ENCODE results near the gene ULK4. TPM values are rescaled to one million over a fixed set of nuclear protein-coding genes. Genes with fewer than 3 reads are reported as not detected.

ULK4 gene
- total and polyA plus RNA-seq, 2 of the 8 experiments (the other 6 are each of a cell fraction or from before 2014, with no cell fraction given): 3.0 to 10.8 TPM

DNA sequence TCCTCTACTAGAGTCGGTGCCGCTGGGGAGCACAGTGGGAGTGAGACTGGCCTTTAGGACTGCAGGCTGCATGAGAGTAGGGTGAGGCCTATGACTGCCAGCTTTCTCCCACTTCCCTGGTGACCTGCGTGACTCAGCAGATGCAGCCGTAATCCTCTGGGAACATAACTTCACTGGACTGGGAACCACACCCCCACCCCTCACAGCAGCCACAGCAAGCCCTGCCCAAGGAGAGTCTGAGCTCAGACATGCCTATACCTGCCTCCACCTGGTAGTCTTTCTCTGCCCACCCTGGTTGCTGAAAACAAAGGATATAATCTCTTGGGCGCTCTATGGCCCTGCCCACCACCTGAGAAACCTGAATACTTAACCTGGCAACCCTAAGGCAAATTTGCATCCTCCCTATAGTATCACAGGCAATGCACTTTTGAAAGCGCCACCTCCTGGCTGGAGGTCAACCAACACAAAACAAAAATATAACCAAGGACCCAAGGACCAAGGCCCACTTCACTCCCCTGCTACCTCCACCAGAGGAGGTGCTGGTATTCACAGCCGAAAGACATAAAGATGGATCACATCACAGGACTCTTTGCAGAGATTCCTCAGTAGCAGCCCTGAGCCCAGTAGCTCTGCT is 453.7 kb downstream of the ULK4 start:
- peak in 1 of 2 experiments; percentile 56 for DNase-seq (ENCODE audit: low read depth in 1 of 2, low spot score in 2 of 2)
- no peak overlapping the region for H2BK15ac ChIP-seq (ENCODE audit: low read length)
- no peak for FAIRE-seq
- H3K9ac ChIP-seq (replicated peaks in 1 of 4; ENCODE audit: extremely low read depth in 1 of 4, low read depth in 3 of 4, low read length in 3 of 4): no peak overlapping the region
- no peaks in the 10 kb centered on the region for H4K20me1 ChIP-seq (replicated peaks in 1 of 2; ENCODE audit: control insufficient read depth in 1 of 2, insufficient read depth in 2 of 2, low read length in 2 of 2)
- no peak overlapping the region; the same call in 1 of the 2 replicates for H2BK5ac ChIP-seq (ENCODE audit: low read depth, low read length)
- no peak overlapping the region for H2BK120ac ChIP-seq (replicated peaks; ENCODE audit: low read depth, low read length)
- TF ChIP-seq RAD21 (IDR thresholded peaks at IDR 0.05 in 1 of 2, conservative IDR thresholded peaks at IDR 0.05 in 1 of 2; ENCODE audit: low read depth in 2 of 2, low read length in 2 of 2) (peak; percentile 23 to 39; a peak in 3 of 4 replicates), EZH2 (IDR thresholded peaks at IDR 0.05; ENCODE audit: low read depth, low read length, severe bottlenecking) (no peak)
- TF ChIP-seq, protein P1, sequence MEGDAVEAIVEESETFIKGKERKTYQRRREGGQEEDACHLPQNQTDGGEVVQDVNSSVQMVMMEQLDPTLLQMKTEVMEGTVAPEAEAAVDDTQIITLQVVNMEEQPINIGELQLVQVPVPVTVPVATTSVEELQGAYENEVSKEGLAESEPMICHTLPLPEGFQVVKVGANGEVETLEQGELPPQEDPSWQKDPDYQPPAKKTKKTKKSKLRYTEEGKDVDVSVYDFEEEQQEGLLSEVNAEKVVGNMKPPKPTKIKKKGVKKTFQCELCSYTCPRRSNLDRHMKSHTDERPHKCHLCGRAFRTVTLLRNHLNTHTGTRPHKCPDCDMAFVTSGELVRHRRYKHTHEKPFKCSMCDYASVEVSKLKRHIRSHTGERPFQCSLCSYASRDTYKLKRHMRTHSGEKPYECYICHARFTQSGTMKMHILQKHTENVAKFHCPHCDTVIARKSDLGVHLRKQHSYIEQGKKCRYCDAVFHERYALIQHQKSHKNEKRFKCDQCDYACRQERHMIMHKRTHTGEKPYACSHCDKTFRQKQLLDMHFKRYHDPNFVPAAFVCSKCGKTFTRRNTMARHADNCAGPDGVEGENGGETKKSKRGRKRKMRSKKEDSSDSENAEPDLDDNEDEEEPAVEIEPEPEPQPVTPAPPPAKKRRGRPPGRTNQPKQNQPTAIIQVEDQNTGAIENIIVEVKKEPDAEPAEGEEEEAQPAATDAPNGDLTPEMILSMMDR (IDR thresholded peaks at IDR 0.05; ENCODE audit: control extremely low read depth in 1 of 3, insufficient read depth in 1 of 3, low read depth in 1 of 3, low read length in 3 of 3): peak in 2 of 3 experiments; percentile 18 to 47; a peak in 2 of 4 replicates
- H4K8ac ChIP-seq (ENCODE audit: extremely low read depth, insufficient read depth, low read length): no peak overlapping the region; the same call in 1 of the 2 replicates
- no peaks in the 10 kb centered on the region for H3K79me2 ChIP-seq (ENCODE audit: control insufficient read depth in 1 of 2, insufficient read depth in 2 of 2, low read length in 2 of 2)
- H2BK20ac ChIP-seq (ENCODE audit: low read length): no peak overlapping the region
- H3K4me2 ChIP-seq (ENCODE audit: insufficient read depth in 1 of 2, low read depth in 2 of 2, low read length in 2 of 2): no peak overlapping the region
- H3K9me3 ChIP-seq (ENCODE audit: insufficient read depth in 2 of 2, low read depth in 1 of 2, low read length in 1 of 2): no peaks in the 10 kb centered on the region
- H4K5ac ChIP-seq (ENCODE audit: insufficient read length, low read depth, low read length): no peak overlapping the region
- H3K18ac ChIP-seq (ENCODE audit: extremely low read depth, low read length): peak overlapping the region; percentile 24; the same call in 1 of the 2 replicates
- H3K23ac ChIP-seq (ENCODE audit: insufficient read length): no peak overlapping the region
- H2BK12ac ChIP-seq (ENCODE audit: low read depth, low read length): no peak overlapping the region; the same call in 1 of the 2 replicates
- no peaks in the 10 kb centered on the region for H3K23me2 ChIP-seq (ENCODE audit: low read depth, low read length)
- no peak overlapping the region for H3K14ac ChIP-seq (ENCODE audit: insufficient read length)
- POLR2A ChIA-PET (ENCODE audit: partially characterized antibody): interaction anchor here (1.0 to 1.1 kb wide), 2 partner anchors 17 to 20 kb away, joined by 3 to 4 read pairs; no protein-coding TSS in a partner anchor
- H3K27ac ChIP-seq (ENCODE audit: low read depth, low read length): peak overlapping the region; percentile 64; the same call in 1 of the 2 replicates
- no peaks in the 10 kb centered on the region for H3K36me3 ChIP-seq (ENCODE audit: control insufficient read depth in 2 of 4, insufficient read depth in 4 of 4, low read length in 3 of 4)
- H3K4me3 ChIP-seq (ENCODE audit: extremely low read depth in 1 of 4, insufficient read depth in 2 of 4, low read depth in 3 of 4, low read length in 4 of 4): no peak overlapping the region
- H3K27me3 ChIP-seq (replicated peaks in 1 of 4; ENCODE audit: control insufficient read depth in 3 of 4, extremely low read depth in 1 of 4, insufficient read depth in 3 of 4, low read length in 3 of 4): no peaks in the 10 kb centered on the region
- no peak overlapping the region for H3K56ac ChIP-seq (replicated peaks; ENCODE audit: insufficient read length, low read depth, low read length)
- no peak overlapping the region for H3K4ac ChIP-seq (replicated peaks; ENCODE audit: insufficient read length, low read depth, low read length)
- CTCF ChIA-PET (ENCODE audit: partially characterized antibody): interaction anchor here (0.5 to 1.4 kb wide), 13 partner anchors 9 to 249 kb away, joined by 3 to 5 read pairs (median 3); no protein-coding TSS in a partner anchor
- H3K79me1 ChIP-seq (ENCODE audit: low read depth, low read length): no peaks in the 10 kb centered on the region
- H2AK5ac ChIP-seq (ENCODE audit: low read depth, low read length): no peak overlapping the region
- no peak overlapping the region for H4K91ac ChIP-seq (replicated peaks; ENCODE audit: insufficient read length, low read length)
- H3K4me1 ChIP-seq (replicated peaks in 1 of 4; ENCODE audit: control insufficient read depth in 3 of 4, insufficient read depth in 4 of 4, low read length in 3 of 4): no peaks in the 10 kb centered on the region
- H2AFZ ChIP-seq (ENCODE audit: low read length): no peak overlapping the region
- WGBS, 2 experiments (ENCODE audit: extremely low coverage in 1 of 2, insufficient coverage in 1 of 2, insufficient read length in 1 of 2, insufficient replicate concordance in 2 of 2, low coverage in 1 of 2, low lambda C conversion rate in 2 of 2, missing lambda C conversion rate in 1 of 2): 97% methylated on average over 7 of the region's 7 CpGs; no CpG with 5 or more reads in 1 of the 2 experiments

Measured in H1 (cell line).